Measurements from ENCODE around the gene HSPBP1. TPM values are rescaled to one million over a fixed set of nuclear protein-coding genes. Genes with fewer than 3 reads are reported as not detected.
A peak's percentile ranks its signal among the peaks of the same experiment; 100 is the strongest.

Gene HSPBP1
- total and polyA plus RNA-seq, 2 of the 13 experiments (the other 11 are each of a cell fraction or from before 2014, with no cell fraction given), result 22.3 to 33.7 TPM

DNA sequence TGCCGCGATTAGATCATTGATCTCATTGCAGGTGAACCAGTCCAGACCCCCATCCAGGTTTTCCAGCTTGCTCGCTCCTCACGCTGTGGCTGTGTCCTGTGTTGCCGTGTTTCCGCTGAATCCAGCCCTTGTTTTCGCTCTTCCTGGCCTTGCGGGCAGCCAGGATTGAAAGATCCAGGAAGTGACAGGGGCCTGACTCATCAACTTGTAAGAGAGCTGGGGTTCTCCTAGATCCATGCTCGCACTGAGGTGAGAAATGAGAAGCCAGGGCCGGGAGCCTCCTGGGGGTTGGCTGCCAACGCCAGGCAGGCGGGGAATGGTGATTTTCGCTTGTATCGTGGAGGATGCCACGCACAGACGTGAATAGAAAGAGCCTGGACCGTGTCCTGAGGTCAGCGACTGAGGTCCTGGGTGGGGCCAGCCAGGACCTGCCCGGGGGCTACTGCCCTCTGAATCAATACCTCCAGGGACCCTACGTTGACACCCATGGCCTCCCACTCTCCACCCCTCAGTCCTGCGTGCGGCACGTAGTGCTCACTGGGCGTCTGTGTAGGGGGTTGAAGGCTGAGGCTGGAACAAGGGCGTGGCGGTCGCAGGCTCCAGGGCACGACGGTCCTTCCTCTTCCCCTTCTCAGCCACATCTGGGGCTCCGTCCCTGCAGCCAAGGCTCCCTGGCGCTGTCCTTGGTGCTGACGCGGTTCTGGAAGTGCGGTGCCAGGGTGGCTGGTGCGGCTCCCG lies 63.3 kb downstream of the HSPBP1 start (continued):
- TF ChIP-seq ATM (IDR thresholded peaks at IDR 0.05; ENCODE audit: borderline replicate concordance), result no peak
- peak; percentile 72; the same call in 1 of the 2 replicates for TF ChIP-seq ZNF737 (CRISPR knock-in tag; IDR thresholded peaks at IDR 0.05; ENCODE audit: borderline replicate concordance)
- 0 out of 2 replicates have a peak, but pooled peaks have one; percentile 35 for TF ChIP-seq GTF3A (CRISPR knock-in tag; conservative IDR thresholded peaks at IDR 0.05)
- peak; percentile 51 for TF ChIP-seq SP2 (CRISPR knock-in tag; IDR thresholded peaks at IDR 0.05)
- TF ChIP-seq ZZZ3 (CRISPR knock-in tag; IDR thresholded peaks at IDR 0.05; ENCODE audit: borderline replicate concordance), result no peak; the same call in 1 of the 2 replicates
- no peak for TF ChIP-seq ZFP82 (CRISPR knock-in tag; IDR thresholded peaks at IDR 0.05; ENCODE audit: borderline replicate concordance)
- TF ChIP-seq ZNF367 (CRISPR knock-in tag; IDR thresholded peaks at IDR 0.05; ENCODE audit: borderline replicate concordance), result peak; percentile 96; the same call in 1 of the 2 replicates
- peak; percentile 99 for TF ChIP-seq XRCC5 (optimal IDR thresholded peaks at IDR 0.05; ENCODE audit: low read length)
- TF ChIP-seq KDM5B (CRISPR knock-in tag; IDR thresholded peaks at IDR 0.05; ENCODE audit: borderline replicate concordance), result peak; percentile 70; the same call in 1 of the 2 replicates
- TF ChIP-seq ZNF510 (CRISPR knock-in tag; IDR thresholded peaks at IDR 0.05; ENCODE audit: low read depth), result no peak; the same call in none of the 2 replicates
- TF ChIP-seq KLF9 (CRISPR knock-in tag; IDR thresholded peaks at IDR 0.05; ENCODE audit: low read depth), result no peak; the same call in 1 of the 2 replicates
- TF ChIP-seq, protein P1, sequence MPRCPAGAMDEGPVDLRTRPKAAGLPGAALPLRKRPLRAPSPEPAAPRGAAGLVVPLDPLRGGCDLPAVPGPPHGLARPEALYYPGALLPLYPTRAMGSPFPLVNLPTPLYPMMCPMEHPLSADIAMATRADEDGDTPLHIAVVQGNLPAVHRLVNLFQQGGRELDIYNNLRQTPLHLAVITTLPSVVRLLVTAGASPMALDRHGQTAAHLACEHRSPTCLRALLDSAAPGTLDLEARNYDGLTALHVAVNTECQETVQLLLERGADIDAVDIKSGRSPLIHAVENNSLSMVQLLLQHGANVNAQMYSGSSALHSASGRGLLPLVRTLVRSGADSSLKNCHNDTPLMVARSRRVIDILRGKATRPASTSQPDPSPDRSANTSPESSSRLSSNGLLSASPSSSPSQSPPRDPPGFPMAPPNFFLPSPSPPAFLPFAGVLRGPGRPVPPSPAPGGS (CRISPR knock-in tag; IDR thresholded peaks at IDR 0.05), result peak; percentile 17; the same call in 1 of the 2 replicates
- no peak for TF ChIP-seq ZNF10 (CRISPR knock-in tag; IDR thresholded peaks at IDR 0.05; ENCODE audit: borderline replicate concordance, low read depth)
- TF ChIP-seq, protein P2, sequence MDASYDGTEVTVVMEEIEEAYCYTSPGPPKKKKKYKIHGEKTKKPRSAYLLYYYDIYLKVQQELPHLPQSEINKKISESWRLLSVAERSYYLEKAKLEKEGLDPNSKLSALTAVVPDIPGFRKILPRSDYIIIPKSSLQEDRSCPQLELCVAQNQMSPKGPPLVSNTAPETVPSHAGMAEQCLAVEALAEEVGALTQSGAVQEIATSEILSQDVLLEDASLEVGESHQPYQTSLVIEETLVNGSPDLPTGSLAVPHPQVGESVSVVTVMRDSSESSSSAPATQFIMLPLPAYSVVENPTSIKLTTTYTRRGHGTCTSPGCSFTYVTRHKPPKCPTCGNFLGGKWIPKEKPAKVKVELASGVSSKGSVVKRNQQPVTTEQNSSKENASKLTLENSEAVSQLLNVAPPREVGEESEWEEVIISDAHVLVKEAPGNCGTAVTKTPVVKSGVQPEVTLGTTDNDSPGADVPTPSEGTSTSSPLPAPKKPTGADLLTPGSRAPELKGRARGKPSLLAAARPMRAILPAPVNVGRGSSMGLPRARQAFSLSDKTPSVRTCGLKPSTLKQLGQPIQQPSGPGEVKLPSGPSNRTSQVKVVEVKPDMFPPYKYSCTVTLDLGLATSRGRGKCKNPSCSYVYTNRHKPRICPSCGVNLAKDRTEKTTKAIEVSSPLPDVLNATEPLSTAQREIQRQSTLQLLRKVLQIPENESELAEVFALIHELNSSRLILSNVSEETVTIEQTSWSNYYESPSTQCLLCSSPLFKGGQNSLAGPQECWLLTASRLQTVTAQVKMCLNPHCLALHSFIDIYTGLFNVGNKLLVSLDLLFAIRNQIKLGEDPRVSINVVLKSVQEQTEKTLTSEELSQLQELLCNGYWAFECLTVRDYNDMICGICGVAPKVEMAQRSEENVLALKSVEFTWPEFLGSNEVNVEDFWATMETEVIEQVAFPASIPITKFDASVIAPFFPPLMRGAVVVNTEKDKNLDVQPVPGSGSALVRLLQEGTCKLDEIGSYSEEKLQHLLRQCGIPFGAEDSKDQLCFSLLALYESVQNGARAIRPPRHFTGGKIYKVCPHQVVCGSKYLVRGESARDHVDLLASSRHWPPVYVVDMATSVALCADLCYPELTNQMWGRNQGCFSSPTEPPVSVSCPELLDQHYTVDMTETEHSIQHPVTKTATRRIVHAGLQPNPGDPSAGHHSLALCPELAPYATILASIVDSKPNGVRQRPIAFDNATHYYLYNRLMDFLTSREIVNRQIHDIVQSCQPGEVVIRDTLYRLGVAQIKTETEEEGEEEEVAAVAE (CRISPR knock-in tag; IDR thresholded peaks at IDR 0.05; ENCODE audit: borderline replicate concordance), result peak; percentile 93
- no peak for TF ChIP-seq ZFP62 (CRISPR knock-in tag; IDR thresholded peaks at IDR 0.05)
- TF ChIP-seq NFIB (CRISPR knock-in tag; IDR thresholded peaks at IDR 0.05; ENCODE audit: borderline replicate concordance), result no peak
- TF ChIP-seq ZBTB7A (CRISPR knock-in tag; IDR thresholded peaks at IDR 0.05), result peak; percentile 78
- peak; percentile 79 for TF ChIP-seq CREB1 (IDR thresholded peaks at IDR 0.05)
- TF ChIP-seq CREB1 (CRISPR knock-in tag; IDR thresholded peaks at IDR 0.05), result peak; percentile 90
- TF ChIP-seq, protein P3, sequence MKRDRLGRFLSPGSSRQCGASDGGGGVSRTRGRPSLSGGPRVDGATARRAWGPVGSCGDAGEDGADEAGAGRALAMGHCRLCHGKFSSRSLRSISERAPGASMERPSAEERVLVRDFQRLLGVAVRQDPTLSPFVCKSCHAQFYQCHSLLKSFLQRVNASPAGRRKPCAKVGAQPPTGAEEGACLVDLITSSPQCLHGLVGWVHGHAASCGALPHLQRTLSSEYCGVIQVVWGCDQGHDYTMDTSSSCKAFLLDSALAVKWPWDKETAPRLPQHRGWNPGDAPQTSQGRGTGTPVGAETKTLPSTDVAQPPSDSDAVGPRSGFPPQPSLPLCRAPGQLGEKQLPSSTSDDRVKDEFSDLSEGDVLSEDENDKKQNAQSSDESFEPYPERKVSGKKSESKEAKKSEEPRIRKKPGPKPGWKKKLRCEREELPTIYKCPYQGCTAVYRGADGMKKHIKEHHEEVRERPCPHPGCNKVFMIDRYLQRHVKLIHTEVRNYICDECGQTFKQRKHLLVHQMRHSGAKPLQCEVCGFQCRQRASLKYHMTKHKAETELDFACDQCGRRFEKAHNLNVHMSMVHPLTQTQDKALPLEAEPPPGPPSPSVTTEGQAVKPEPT (CRISPR knock-in tag; IDR thresholded peaks at IDR 0.05; ENCODE audit: low read depth), result 0 out of 2 replicates have a peak, but pooled peaks have one; percentile 45
- TF ChIP-seq EED (CRISPR knock-in tag; IDR thresholded peaks at IDR 0.05), result no peak

Data from HepG2 (cell line).